ENCODE measurements around the gene EFHC1.

The EFHC1 gene

DNA sequence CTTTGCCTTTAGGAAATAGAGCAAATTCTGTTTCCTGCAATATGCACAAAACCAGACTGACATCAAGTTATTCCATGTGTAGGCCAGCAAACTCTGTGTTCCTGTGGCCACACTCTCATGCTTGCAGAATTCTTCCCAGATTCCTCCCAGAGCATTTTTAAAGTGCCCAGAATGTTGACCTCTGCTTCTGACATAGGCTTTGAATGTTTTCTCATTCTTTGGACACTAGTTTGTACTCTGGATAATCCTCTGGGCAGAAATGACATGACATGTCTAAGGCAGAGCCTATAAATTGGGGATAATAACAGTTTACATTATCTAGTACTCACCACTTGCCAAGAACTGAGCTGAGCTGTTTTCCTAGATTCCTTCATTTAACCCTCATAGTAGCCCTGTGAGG is 9.2 kb upstream of the EFHC1 start:
- Histone ChIP-seq H3K4me3 (ENCODE audit: severe bottlenecking) (no peak overlapping the region), H3K27ac (ENCODE audit: poor library complexity, severe bottlenecking) (no peak overlapping the region), H3K4me1 (ENCODE audit: insufficient read depth, poor library complexity, severe bottlenecking) (peaks cover 3% of the 10 kb centered on the region), H3K9me3 (ENCODE audit: severe bottlenecking) (no peaks in the 10 kb centered on the region), H3K36me3 (ENCODE audit: low read depth) (no peaks in the 10 kb centered on the region), H3K27me3 (ENCODE audit: insufficient read depth, poor library complexity, severe bottlenecking) (no peaks in the 10 kb centered on the region)
- TF ChIP-seq, protein P1, sequence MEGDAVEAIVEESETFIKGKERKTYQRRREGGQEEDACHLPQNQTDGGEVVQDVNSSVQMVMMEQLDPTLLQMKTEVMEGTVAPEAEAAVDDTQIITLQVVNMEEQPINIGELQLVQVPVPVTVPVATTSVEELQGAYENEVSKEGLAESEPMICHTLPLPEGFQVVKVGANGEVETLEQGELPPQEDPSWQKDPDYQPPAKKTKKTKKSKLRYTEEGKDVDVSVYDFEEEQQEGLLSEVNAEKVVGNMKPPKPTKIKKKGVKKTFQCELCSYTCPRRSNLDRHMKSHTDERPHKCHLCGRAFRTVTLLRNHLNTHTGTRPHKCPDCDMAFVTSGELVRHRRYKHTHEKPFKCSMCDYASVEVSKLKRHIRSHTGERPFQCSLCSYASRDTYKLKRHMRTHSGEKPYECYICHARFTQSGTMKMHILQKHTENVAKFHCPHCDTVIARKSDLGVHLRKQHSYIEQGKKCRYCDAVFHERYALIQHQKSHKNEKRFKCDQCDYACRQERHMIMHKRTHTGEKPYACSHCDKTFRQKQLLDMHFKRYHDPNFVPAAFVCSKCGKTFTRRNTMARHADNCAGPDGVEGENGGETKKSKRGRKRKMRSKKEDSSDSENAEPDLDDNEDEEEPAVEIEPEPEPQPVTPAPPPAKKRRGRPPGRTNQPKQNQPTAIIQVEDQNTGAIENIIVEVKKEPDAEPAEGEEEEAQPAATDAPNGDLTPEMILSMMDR (IDR thresholded peaks at IDR 0.05; ENCODE audit: poor library complexity, severe bottlenecking): no peak
- no peak for ATAC-seq (ENCODE audit: low read depth)
- no peak for DNase-seq (ENCODE audit: low spot score)

DNA sequence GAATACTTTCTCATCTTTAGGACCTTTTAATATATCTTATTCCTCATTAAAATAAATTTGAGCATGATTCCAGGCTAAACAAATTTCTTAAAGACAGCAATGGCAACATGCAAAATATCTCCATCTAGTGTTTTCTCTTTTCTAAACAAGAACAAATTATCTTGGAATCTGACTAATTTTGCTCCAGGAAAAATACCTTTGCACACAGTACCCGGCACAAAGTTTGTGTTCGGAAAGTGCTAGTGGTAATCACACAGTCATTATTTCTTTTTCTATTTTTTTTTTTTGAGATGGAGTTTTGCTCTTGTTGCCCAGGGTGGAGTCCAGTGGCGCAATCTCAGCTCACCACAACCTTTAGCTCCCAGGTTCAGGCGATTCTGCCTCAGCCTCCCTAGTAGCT is 8.2 kb upstream of the EFHC1 start:
- Histone ChIP-seq H3K4me1 (ENCODE audit: insufficient read depth, poor library complexity, severe bottlenecking) (peaks cover 11% of the 10 kb centered on the region), H3K27ac (ENCODE audit: poor library complexity, severe bottlenecking) (no peak overlapping the region), H3K4me3 (ENCODE audit: severe bottlenecking) (no peak overlapping the region), H3K9me3 (ENCODE audit: severe bottlenecking) (no peaks in the 10 kb centered on the region), H3K36me3 (ENCODE audit: low read depth) (no peaks in the 10 kb centered on the region), H3K27me3 (ENCODE audit: insufficient read depth, poor library complexity, severe bottlenecking) (no peaks in the 10 kb centered on the region)
- no peak for DNase-seq (ENCODE audit: low spot score)
- no peak for ATAC-seq (ENCODE audit: low read depth)
- TF ChIP-seq, protein P1 (IDR thresholded peaks at IDR 0.05; ENCODE audit: poor library complexity, severe bottlenecking): no peak

- Histone ChIP-seq H3K27ac (ENCODE audit: poor library complexity, severe bottlenecking) (no peak overlapping the region), H3K27me3 (ENCODE audit: insufficient read depth, poor library complexity, severe bottlenecking) (no peaks in the 10 kb centered on the region), H3K4me3 (ENCODE audit: severe bottlenecking) (no peak overlapping the region), H3K9me3 (ENCODE audit: severe bottlenecking) (no peaks in the 10 kb centered on the region), H3K4me1 (ENCODE audit: insufficient read depth, poor library complexity, severe bottlenecking) (peaks cover 23% of the 10 kb centered on the region), H3K36me3 (ENCODE audit: low read depth) (no peaks in the 10 kb centered on the region)
- DNase-seq (ENCODE audit: low spot score): no peak
- ATAC-seq (ENCODE audit: low read depth): no peak
- TF ChIP-seq, protein P1 (IDR thresholded peaks at IDR 0.05; ENCODE audit: poor library complexity, severe bottlenecking): no peak
Measured at GRCh38 chr6:52415333-52415732, 4.8 kb upstream of the EFHC1 start.

DNA sequence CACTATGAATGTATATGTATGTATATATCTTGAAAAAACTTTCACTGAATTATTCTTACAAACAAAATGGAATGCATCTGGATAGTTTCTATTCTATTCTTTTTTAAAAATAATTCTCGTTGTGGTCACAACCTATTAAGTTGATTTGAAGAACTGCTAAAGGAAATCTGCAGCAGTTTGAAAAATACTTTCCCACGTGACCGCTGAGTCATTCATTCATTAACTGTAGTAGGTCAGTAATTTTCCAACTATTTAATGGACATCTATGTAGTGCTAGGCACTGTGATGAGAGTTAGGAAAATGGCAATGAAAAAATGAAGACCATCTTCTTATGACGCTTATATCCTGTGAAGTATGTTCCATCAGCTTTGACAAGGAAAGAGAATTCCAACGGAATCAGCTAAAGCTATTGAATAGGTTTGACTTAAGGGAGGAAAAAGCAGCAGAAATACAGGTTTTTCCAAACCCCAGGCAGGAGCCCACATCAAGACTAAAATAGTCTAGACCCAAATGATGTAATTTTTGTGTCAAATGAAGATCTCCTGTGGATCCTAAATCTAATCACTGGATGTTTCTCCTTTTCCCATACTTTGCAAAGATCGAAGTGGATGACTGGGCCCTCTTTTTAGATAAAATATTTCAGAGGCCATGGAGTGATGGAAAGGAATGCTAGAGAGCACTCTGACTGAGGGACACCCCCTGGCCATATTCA is 4.1 kb upstream of the EFHC1 start:
- TF ChIP-seq, protein P1 (IDR thresholded peaks at IDR 0.05; ENCODE audit: poor library complexity, severe bottlenecking): no peak
- Histone ChIP-seq H3K4me1 (ENCODE audit: insufficient read depth, poor library complexity, severe bottlenecking) (peaks cover 23% of the 10 kb centered on the region), H3K4me3 (ENCODE audit: severe bottlenecking) (no peak overlapping the region), H3K27me3 (ENCODE audit: insufficient read depth, poor library complexity, severe bottlenecking) (no peaks in the 10 kb centered on the region), H3K9me3 (ENCODE audit: severe bottlenecking) (no peaks in the 10 kb centered on the region), H3K36me3 (ENCODE audit: low read depth) (no peaks in the 10 kb centered on the region), H3K27ac (ENCODE audit: poor library complexity, severe bottlenecking) (peak overlapping the region; percentile 70)
- no peak for ATAC-seq (ENCODE audit: low read depth)
- no peak for DNase-seq (ENCODE audit: low spot score)

- no peak for DNase-seq (ENCODE audit: low spot score)
- ATAC-seq (ENCODE audit: low read depth): peak; percentile 15; the same call in 2 of the 3 replicates
- Histone ChIP-seq H3K4me3 (ENCODE audit: severe bottlenecking) (no peak overlapping the region), H3K36me3 (ENCODE audit: low read depth) (no peaks in the 10 kb centered on the region), H3K27ac (ENCODE audit: poor library complexity, severe bottlenecking) (peak overlapping the region; percentile 70), H3K4me1 (ENCODE audit: insufficient read depth, poor library complexity, severe bottlenecking) (peaks cover 23% of the 10 kb centered on the region), H3K27me3 (ENCODE audit: insufficient read depth, poor library complexity, severe bottlenecking) (no peaks in the 10 kb centered on the region), H3K9me3 (ENCODE audit: severe bottlenecking) (no peaks in the 10 kb centered on the region)
- TF ChIP-seq, protein P1 (IDR thresholded peaks at IDR 0.05; ENCODE audit: poor library complexity, severe bottlenecking): peak; percentile 90
Measured at GRCh38 chr6:52416629-52417151, 3.5 kb upstream of the EFHC1 start.

Measured in RWPE2 (cell line).